Left lung (tissue), 10 donors: ENCODE measurements around the gene TIE1. TPM values are rescaled to one million over a fixed set of nuclear protein-coding genes. Genes with fewer than 3 reads are reported as not detected.

Experiments
- ATAC-seq: fragments of 200-7000 bp; cut with Tn5 transposase; one replicate; pipeline ENCODE4 v1.9.1; 2020; ENCODE audit warnings: moderate library complexity
- DNase-seq, 4 donors: peaks; one replicate each; pipeline ENCODE4 v3.0.0-alpha.2; 2013 to 2020
- H3K27ac ChIP-seq, 2 donors: fragments of 200-600 bp; sonication (generic) in 1 of 2; one replicate each; pipeline versions ENCODE4 v1.5.0 to v1.8.0; 2020 to 2021
- H3K27me3 ChIP-seq, 2 donors: fragments of 200-600 bp; sonication (generic) in 1 of 2; one replicate each; pipeline versions ENCODE4 v1.5.0 to v1.8.0; 2020 to 2021
- H3K36me3 ChIP-seq, 2 donors: fragments of 200-600 bp; sonication (generic) in 1 of 2; one replicate each; pipeline versions ENCODE4 v1.5.0 to v1.8.0; 2020 to 2021
- H3K4me1 ChIP-seq, 2 donors: fragments of 200-600 bp; one replicate each; pipeline ENCODE4 v1.8.0; 2021
- H3K4me3 ChIP-seq, 2 donors: fragments of 200-600 bp; sonication (generic) in 1 of 2; one replicate each; pipeline versions ENCODE4 v1.5.0 to v1.8.0; 2020 to 2021; ENCODE audit warnings: mild to moderate bottlenecking in 1 of 2
- H3K9me3 ChIP-seq, 2 donors: fragments of 200-600 bp; sonication (generic) in 1 of 2; one replicate each; pipeline versions ENCODE4 v1.5.0 to v1.8.0; 2020 to 2021
- intact Hi-C, 2 donors: fragments of 100-400 bp; cut with DNase I; formaldehyde crosslinking; loops; one replicate each; pipeline versions ENCODE4 v1.11.2 to v1.14.2; 2022
- polyA plus RNA-seq, 6 donors: library from polyadenylated mRNA; unstranded; fragments of 120-200 nt; gene quantifications; one replicate each; pipeline ENCODE4 v1.2.1, GENCODE V29; 2013; ENCODE audit not compliant: insufficient read length in 6 of 6
- total RNA-seq, 2 donors: library from RNA; stranded (reverse); fragmentation: NEBNext Ultra II Directional; extraction: Animal tissue kit (Norgen Biotek cat#: 25700); gene quantifications; one replicate each; pipeline ENCODE4 v1.2.1, GENCODE V29; 2021
- TF ChIP-seq, protein P1 (sequence below), 2 donors: fragments of 200-600 bp; sonication (generic) in 1 of 2; IDR thresholded peaks; one replicate each; pipeline versions ENCODE4 v1.5.0 to v1.8.0; 2021; ENCODE audit warnings: antibody characterized with exemption in 2 of 2
- donor health status: DM: no; HTN: yes; CAD: no.
- donor health status: DM: no; HTN: no; CAD: no.

Gene TIE1
- total and polyA plus RNA-seq, 8 donors: 38.5 to 110 (median 92.0) TPM

DNA sequence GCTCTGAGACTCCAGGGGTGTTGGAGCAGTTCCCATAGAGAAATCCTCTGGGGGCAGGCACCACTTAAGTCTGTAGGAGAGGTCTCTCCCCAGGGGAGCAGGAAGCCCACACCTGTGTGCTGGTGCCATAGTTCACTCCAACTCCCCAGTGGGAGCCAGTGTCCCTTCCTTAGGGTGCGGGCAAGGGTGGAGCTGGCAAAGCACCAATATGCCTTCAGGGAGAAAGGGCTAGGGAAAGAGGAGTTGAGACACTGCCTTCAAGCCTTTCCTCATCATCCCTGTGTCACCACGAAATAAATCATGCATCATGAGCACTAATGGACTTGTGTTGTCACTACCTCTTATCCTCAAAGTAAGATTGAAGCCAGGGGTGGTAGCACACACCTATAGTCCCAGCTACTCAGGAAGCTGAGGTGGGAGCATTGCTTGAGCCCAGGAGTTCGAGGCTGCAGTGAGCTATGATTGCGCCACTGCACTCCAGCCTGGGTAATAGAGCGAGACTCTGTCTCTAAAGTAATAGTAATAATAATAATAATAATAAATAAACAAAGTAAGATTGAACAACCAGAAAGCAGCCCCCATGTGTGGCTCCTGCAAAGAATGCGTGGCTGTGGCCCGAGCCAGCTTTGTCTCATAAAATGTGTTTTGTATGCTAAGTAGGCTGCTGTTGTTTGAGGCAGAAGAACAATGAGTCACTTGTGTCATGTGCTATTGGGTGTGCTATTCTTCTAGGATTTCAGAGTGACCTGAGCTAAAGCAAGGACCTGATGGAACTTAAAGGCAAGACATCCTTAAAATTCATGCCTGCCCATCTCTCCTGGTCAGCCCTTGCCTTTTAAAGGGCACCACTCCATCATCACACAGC is 6.7 kb upstream of the TIE1 start:
- Histone ChIP-seq H3K27ac (peak overlapping the region; percentile 45 to 53), H3K36me3 (no peaks in the 10 kb centered on the region), H3K4me3 (no peak overlapping the region), H3K9me3 (no peaks in the 10 kb centered on the region), H3K4me1 (peaks cover 8 to 13% of the 10 kb centered on the region in 2 donors), H3K27me3 (no peaks in the 10 kb centered on the region)
- intact Hi-C loops: no loop called here
- TF ChIP-seq, protein P1, sequence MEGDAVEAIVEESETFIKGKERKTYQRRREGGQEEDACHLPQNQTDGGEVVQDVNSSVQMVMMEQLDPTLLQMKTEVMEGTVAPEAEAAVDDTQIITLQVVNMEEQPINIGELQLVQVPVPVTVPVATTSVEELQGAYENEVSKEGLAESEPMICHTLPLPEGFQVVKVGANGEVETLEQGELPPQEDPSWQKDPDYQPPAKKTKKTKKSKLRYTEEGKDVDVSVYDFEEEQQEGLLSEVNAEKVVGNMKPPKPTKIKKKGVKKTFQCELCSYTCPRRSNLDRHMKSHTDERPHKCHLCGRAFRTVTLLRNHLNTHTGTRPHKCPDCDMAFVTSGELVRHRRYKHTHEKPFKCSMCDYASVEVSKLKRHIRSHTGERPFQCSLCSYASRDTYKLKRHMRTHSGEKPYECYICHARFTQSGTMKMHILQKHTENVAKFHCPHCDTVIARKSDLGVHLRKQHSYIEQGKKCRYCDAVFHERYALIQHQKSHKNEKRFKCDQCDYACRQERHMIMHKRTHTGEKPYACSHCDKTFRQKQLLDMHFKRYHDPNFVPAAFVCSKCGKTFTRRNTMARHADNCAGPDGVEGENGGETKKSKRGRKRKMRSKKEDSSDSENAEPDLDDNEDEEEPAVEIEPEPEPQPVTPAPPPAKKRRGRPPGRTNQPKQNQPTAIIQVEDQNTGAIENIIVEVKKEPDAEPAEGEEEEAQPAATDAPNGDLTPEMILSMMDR (IDR thresholded peaks at IDR 0.05): no peak
- ATAC-seq (peak; percentile 44), DNase-seq (peak in 1 of 4 donors; percentile 20)

DNA sequence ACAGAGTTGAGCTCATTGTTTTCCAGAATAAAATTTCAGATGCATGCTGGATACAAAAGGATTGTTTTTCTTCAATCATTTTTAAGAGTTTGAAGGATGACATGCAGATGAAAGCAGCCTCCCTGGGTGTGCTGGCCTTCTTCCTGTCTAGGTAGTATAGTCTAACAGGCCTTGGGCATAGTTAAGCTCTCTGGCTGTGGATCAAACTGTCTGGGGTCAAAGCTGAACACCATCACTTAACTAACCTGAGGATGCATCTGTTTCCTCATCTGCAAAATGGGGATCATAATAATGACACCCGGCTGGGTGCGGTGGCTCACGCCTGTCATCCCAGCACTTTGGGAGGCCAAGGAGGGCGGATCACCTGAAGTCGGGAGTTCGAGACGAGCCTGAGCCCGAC is 6.0 kb upstream of the TIE1 start:
- TF ChIP-seq, protein P1 (IDR thresholded peaks at IDR 0.05): no peak
- Histone ChIP-seq H3K27me3 (no peaks in the 10 kb centered on the region), H3K4me3 (no peak overlapping the region), H3K36me3 (no peaks in the 10 kb centered on the region), H3K9me3 (no peaks in the 10 kb centered on the region), H3K27ac (peak overlapping the region; percentile 45 to 53), H3K4me1 (peaks cover 8 to 13% of the 10 kb centered on the region in 2 donors)
- peak in 1 of 4 donors; percentile 20 for DNase-seq
- ATAC-seq: no peak
- intact Hi-C loops: no loop called here

DNA sequence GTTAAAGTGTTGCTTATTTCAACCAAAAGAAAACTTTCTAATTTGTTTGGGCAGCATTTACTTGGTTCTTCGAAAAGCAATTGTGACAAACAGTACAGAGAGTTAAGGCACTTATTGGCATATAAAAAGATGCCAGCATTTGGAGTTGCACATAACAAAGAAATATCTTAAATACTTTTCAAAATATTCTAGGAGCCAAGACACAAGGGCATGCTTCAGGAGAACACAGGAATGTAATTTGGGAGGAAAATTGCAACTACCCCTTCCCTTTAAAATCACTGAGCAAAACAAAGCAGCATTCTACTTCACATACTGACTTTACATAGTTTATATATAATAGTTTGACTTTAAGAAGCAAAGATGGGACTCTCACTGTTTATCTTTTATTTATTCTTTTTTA is 4.6 kb upstream of the TIE1 start:
- Histone ChIP-seq H3K27me3 (no peaks in the 10 kb centered on the region), H3K9me3 (no peaks in the 10 kb centered on the region), H3K4me1 (peaks cover 8 to 13% of the 10 kb centered on the region in 2 donors), H3K36me3 (no peaks in the 10 kb centered on the region), H3K4me3 (no peak overlapping the region), H3K27ac (peak overlapping the region; percentile 16 to 38)
- TF ChIP-seq, protein P1 (IDR thresholded peaks at IDR 0.05): no peak
- no peak for ATAC-seq
- no peak for DNase-seq
- intact Hi-C loops: no loop called here

DNA sequence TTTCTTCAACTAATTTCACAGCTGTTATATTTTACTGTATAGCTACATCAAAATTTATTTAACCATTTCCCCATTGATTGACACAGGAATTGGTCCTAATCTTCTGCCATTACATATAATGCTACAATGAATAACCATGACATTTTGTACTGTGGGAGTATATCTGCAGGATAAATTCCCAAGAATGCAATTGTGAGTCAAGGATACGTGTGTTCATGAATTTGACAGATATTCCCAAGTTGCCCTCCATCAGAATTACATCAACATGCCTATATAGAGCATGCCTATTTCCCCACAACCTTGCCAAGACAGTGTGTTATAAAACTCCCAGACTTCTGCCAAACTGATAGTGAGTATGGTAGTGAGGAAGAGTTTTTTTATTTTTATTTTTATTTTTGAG is 2.7 kb upstream of the TIE1 start:
- H3K27me3 ChIP-seq: no peaks in the 10 kb centered on the region
- TF ChIP-seq, protein P1 (IDR thresholded peaks at IDR 0.05): no peak
- ATAC-seq (no peak), DNase-seq (no peak)
- intact Hi-C loops: no loop called here
- H3K36me3 ChIP-seq: no peaks in the 10 kb centered on the region
- no peak overlapping the region for H3K27ac ChIP-seq
- H3K4me1 ChIP-seq: peaks cover 8 to 13% of the 10 kb centered on the region in 2 donors
- H3K9me3 ChIP-seq: no peaks in the 10 kb centered on the region
- H3K4me3 ChIP-seq: no peak overlapping the region

DNA sequence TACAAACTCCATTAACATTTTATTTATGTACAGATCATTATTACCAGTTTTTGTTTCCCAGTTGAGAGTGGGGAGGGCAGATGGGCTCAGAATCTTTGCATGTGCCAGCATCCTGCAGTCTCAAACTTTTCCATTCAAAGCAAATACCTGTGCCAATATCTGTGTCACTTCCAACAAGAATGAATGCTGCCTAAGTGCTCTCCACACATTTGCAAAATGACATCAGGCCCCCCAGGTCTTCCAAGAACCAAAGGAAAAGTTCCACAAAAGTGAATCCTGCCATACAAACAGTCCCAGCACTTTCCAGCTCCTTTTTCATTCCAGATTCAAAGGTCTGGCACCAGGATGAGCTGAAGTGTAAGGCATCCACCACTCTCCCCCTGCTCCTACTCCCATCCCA is 1.7 kb upstream of the TIE1 start:
- intact Hi-C loops: no loop called here
- Histone ChIP-seq H3K36me3 (no peaks in the 10 kb centered on the region), H3K27ac (peak overlapping the region in 1 of 2 donors; percentile 60)

More for the DNA sequence above, 1.7 kb upstream of the TIE1 start:
- DNase-seq (no peak), ATAC-seq (no peak)
- Histone ChIP-seq H3K9me3 (no peaks in the 10 kb centered on the region), H3K4me3 (no peak overlapping the region), H3K4me1 (peaks cover 12 to 18% of the 10 kb centered on the region in 2 donors), H3K27me3 (no peaks in the 10 kb centered on the region)
- TF ChIP-seq, protein P1 (IDR thresholded peaks at IDR 0.05): no peak
